Measurements from ENCODE around the gene GP1BB.
"Not testable (repeated sequence)": the region's sequence is repeated elsewhere in the genome, so short reads cannot be mapped to it uniquely, and the experiment has no call there.

GP1BB gene

DNA sequence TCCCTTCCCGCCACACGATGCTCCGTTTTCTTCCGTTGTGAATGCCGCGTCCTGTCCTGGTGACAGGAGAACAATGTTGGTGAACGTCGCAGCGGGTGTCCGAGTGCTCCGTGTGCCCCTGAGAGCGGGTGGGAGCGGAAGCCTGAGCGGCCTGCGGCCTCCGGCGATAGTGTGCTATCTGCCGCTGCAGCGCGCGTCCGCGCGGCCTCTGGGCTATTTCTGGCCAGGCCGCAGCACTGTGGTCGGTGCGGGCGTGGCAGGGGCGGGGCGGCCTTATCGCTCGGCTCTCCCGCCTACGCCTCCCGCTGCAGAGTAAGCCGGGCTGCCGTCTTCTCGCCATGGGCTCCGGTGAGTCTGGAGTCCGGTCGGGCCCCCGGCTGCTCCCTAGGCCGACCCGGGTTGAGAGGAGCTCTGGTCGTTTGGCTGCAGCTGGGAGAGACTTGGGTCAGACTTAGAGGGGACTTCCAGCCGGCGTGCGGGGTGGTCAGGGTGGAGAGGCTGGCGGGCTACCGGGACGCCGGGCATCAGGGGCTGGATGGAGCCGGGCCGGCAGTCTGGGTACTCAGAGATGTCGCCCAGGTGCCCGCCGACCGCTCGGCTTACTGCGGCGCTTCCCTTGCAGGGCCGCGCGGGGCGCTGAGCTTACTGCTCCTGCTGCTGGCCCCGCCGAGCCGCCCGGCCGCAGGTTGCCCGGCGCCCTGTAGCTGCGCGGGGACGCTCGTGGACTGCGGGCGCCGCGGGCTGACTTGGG lies at the start of gene GP1BB:
Gene GP1BB (plus strand): TSS at position 308 of the 751 bp plus-strand sequence. CDS start 31 bp downstream, at position 339.
- no peak within 1 kb of the TSS for H3K4me3 ChIP-seq (ENCODE audit: low read depth, low read length)
- TF ChIP-seq CTCF (IDR thresholded peaks at IDR 0.05; ENCODE audit: control insufficient read depth, extremely low read depth, insufficient read depth), result 0 out of 2 replicates have a peak, but pooled peaks have one; percentile 13
- no peak for DNase-seq (ENCODE audit: low read depth)

- TF ChIP-seq CTCF (IDR thresholded peaks at IDR 0.05; ENCODE audit: control insufficient read depth, extremely low read depth, insufficient read depth), result no peak
- DNase-seq (ENCODE audit: low read depth), result no peak
- no peak overlapping the region for H3K4me3 ChIP-seq (ENCODE audit: low read depth, low read length)
Measured at GRCh38 chr22:19673660-19674059, 49.7 kb upstream of the GP1BB start.

DNA sequence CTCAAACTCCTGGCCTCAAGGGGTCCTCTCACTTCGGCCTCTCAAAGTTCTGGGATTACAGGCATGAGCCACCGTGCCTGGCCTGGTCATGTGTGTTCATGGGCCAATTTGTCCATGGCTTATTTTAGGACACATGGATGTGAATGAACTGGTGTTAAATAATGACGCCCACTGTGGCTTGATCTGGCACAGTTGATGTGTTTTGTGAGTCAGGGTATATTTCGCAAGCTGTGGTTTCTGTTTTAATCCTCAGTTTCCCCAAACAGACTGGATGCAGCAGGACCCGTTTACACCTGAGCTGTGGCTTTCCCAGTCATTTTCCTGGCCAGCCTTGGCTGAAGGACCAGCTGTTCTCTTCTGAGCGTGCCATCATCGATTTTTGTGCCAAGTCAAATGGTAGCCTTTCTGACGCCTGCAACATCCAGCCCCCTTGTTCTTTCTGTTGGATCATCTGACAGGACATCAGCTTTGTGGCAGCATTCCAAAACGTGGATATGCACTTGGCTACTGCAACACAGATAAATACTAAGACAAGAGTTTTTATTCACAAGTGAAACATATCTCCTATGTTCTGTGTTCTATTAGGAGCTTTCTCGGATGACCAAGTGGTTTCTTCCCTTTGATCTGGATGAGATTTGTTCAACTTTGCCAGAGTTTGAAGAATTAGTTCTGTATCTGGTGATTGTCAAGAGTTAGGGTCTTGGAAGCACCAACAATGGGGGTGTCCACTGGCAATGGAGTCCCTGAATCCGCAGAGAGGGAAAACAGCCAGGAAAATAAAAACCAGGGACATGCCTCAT lies 49.0 kb upstream of the GP1BB start:
- no peak for DNase-seq (ENCODE audit: low read depth)
- no peak for TF ChIP-seq CTCF (IDR thresholded peaks at IDR 0.05; ENCODE audit: control insufficient read depth, extremely low read depth, insufficient read depth)
- no peak overlapping the region for H3K4me3 ChIP-seq (ENCODE audit: low read depth, low read length)

DNA sequence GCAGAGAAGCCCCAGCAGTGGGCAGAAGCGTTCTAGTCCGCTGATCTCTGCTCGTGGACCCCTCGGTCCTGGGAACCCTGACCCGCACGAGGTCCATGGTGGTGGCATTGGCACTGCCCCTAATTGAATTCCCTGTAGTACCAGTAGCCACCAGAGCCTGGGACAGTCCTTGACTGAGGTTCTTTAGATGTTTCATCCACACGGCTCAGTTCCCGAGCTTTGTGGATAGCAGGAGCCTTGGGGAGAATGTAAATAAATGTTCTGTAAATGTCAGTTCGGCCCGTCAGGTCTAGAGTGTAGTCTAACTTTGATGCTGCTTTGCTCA lies 48.4 kb upstream of the GP1BB start:
- TF ChIP-seq CTCF (IDR thresholded peaks at IDR 0.05; ENCODE audit: control insufficient read depth, extremely low read depth, insufficient read depth), result no peak
- no peak for DNase-seq (ENCODE audit: low read depth)

GRCh38 chr22:19675428-19675827 lies 47.9 kb upstream of the GP1BB start:
- no peak for TF ChIP-seq CTCF (IDR thresholded peaks at IDR 0.05; ENCODE audit: control insufficient read depth, extremely low read depth, insufficient read depth)
- no peak for DNase-seq (ENCODE audit: low read depth)
- no peak overlapping the region for H3K4me3 ChIP-seq (ENCODE audit: low read depth, low read length)

More for the DNA sequence above, 48.4 kb upstream of the GP1BB start:
- H3K4me3 ChIP-seq (ENCODE audit: low read depth, low read length), result no peak overlapping the region

DNA sequence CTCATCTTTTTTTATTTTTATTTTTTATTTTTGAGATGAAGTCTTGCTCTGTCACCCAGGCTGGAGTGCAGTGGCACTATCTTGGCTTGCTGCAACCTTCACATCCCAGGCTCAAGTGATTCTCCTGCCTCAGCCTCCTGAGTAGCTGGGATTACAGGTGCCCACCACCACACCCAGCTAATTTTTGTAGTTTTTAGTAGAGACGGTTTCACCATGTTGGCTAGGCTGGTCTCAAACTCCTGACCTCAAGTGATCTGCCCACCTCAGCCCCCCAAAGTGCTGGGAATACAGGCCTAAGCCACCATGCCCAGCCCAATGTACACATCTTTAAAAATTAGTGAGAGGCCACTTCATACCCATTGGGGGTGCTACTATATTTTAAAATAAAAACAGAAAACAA lies 46.9 kb upstream of the GP1BB start:
- DNase-seq (ENCODE audit: low read depth); H3K4me3 ChIP-seq (ENCODE audit: low read depth, low read length): not testable (repeated sequence)

GRCh38 chr22:19678949-19679521 lies 44.3 kb upstream of the GP1BB start:
- no peak for DNase-seq (ENCODE audit: low read depth)
- TF ChIP-seq CTCF (IDR thresholded peaks at IDR 0.05; ENCODE audit: control insufficient read depth, extremely low read depth, insufficient read depth), result no peak
- H3K4me3 ChIP-seq (ENCODE audit: low read depth, low read length), result no peak overlapping the region
